ENCODE measurements around the gene SLC32A1. TPM values are rescaled to one million over a fixed set of nuclear protein-coding genes. Genes with fewer than 3 reads are reported as not detected.

The SLC32A1 gene
- total and polyA plus RNA-seq, 7 experiments from 2014 or later: 0.19 to 0.24 TPM; not detected in 5

DNA sequence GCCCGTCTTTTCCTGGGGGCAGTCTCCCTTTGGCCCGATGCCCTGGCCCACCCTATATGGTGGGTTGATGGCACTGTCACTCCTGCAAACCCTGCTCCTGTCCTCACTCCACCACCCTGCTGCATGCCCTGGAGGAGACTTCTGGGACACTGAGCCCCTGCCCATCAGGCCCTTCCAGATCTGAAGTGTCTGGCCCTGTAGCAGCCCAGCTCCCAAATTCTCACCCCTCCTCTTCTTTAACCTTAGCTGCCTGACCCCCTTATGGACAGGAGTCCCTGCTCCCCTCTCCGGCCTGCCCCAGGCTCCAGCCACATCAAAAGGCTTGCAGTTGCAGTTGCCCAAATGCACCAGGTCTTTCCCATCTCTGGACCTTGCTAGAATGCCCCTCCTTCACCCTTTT is 20.8 kb upstream of the SLC32A1 start:
- H3K4me3 Mint-ChIP-seq: no peak overlapping the region
- ChIA-PET POLR2A (no interaction called here), CTCF (no interaction called here)
- H3K27ac Mint-ChIP-seq: no peak overlapping the region
- Histone ChIP-seq H3K4me1 (ENCODE audit: control insufficient read depth in 2 of 2, insufficient read depth in 2 of 2, low read length in 2 of 2) (no peaks in the 10 kb centered on the region), H3K4me3 (ENCODE audit: low read length) (no peak overlapping the region), H3K36me3 (ENCODE audit: control insufficient read depth in 2 of 3, insufficient read depth in 3 of 3, low read length in 3 of 3) (no peaks in the 10 kb centered on the region), H3K27me3 (ENCODE audit: control insufficient read depth in 2 of 2, insufficient read depth in 2 of 2, low read length in 2 of 2) (no peaks in the 10 kb centered on the region), H3K27ac (ENCODE audit: low read depth, low read length) (no peak overlapping the region), H3K9me3 (ENCODE audit: control insufficient read depth in 2 of 3, low read length in 3 of 3) (no peaks in the 10 kb centered on the region)
- no peaks in the 10 kb centered on the region for H3K4me1 Mint-ChIP-seq
- ATAC-seq (no peak), DNase-seq (no peak)
- H3K36me3 Mint-ChIP-seq: no peaks in the 10 kb centered on the region
- H3K27me3 Mint-ChIP-seq: peaks cover 18 to 58% (median 33%) of the 10 kb centered on the region in 5 donors
- intact Hi-C loops (cut with micrococcal nuclease): no loop called here
- no peaks in the 10 kb centered on the region for H3K9me3 Mint-ChIP-seq

- no peak overlapping the region for H3K27ac ChIP-seq (ENCODE audit: low read depth, low read length)
Measured at GRCh38 chr20:38704136-38704535, 20.1 kb upstream of the SLC32A1 start.

DNA sequence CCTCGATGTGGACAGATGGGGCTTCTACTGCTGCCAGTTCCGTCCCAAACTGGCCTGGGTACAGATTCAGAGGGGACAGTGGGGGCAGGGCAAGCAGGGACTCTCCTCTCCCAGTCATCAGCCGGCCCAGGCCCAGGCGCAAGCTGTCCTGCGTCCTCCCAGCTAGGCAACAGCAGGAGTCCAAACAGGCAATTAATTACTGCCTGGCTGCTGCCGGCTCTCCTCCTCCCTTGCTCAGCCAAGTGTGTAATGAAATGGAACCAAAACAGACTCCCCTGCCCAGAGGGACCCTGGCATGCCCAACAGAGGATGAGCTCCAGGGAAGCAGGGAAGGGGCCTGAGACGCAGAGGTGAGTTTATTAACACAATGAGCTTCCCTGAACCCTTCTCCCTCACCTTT is 17.8 kb upstream of the SLC32A1 start:
- Histone ChIP-seq H3K27me3 (ENCODE audit: control insufficient read depth in 2 of 2, insufficient read depth in 2 of 2, low read length in 2 of 2) (no peaks in the 10 kb centered on the region), H3K4me3 (ENCODE audit: low read length) (no peak overlapping the region), H3K27ac (ENCODE audit: low read depth, low read length) (no peak overlapping the region), H3K9me3 (ENCODE audit: control insufficient read depth in 2 of 3, low read length in 3 of 3) (no peaks in the 10 kb centered on the region), H3K4me1 (ENCODE audit: control insufficient read depth in 2 of 2, insufficient read depth in 2 of 2, low read length in 2 of 2) (no peaks in the 10 kb centered on the region), H3K36me3 (ENCODE audit: control insufficient read depth in 2 of 3, insufficient read depth in 3 of 3, low read length in 3 of 3) (no peaks in the 10 kb centered on the region)
- H3K36me3 Mint-ChIP-seq: no peaks in the 10 kb centered on the region
- ChIA-PET CTCF (no interaction called here), POLR2A (no interaction called here)
- peaks cover 19 to 60% (median 37%) of the 10 kb centered on the region in 5 donors for H3K27me3 Mint-ChIP-seq
- no peaks in the 10 kb centered on the region for H3K9me3 Mint-ChIP-seq
- DNase-seq (no peak), ATAC-seq (no peak)
- H3K4me1 Mint-ChIP-seq: no peaks in the 10 kb centered on the region
- H3K27ac Mint-ChIP-seq: no peak overlapping the region
- intact Hi-C loops (cut with micrococcal nuclease): no loop called here
- no peak overlapping the region for H3K4me3 Mint-ChIP-seq

More at GRCh38 chr20:38704136-38704535, 20.1 kb upstream of the SLC32A1 start:
- Histone ChIP-seq H3K36me3 (ENCODE audit: control insufficient read depth in 2 of 3, insufficient read depth in 3 of 3, low read length in 3 of 3) (no peaks in the 10 kb centered on the region), H3K4me3 (ENCODE audit: low read length) (no peak overlapping the region), H3K9me3 (ENCODE audit: control insufficient read depth in 2 of 3, low read length in 3 of 3) (no peaks in the 10 kb centered on the region), H3K27me3 (ENCODE audit: control insufficient read depth in 2 of 2, insufficient read depth in 2 of 2, low read length in 2 of 2) (no peaks in the 10 kb centered on the region), H3K4me1 (ENCODE audit: control insufficient read depth in 2 of 2, insufficient read depth in 2 of 2, low read length in 2 of 2) (no peaks in the 10 kb centered on the region)
- ChIA-PET POLR2A (no interaction called here), CTCF (no interaction called here)
- Mint-ChIP-seq H3K9me3 (no peaks in the 10 kb centered on the region), H3K27ac (no peak overlapping the region), H3K4me3 (no peak overlapping the region), H3K27me3 (peaks cover 18 to 58% (median 35%) of the 10 kb centered on the region in 5 donors), H3K36me3 (no peaks in the 10 kb centered on the region), H3K4me1 (no peaks in the 10 kb centered on the region)
- ATAC-seq (no peak), DNase-seq (no peak)
- intact Hi-C loops (cut with micrococcal nuclease): no loop called here

DNA sequence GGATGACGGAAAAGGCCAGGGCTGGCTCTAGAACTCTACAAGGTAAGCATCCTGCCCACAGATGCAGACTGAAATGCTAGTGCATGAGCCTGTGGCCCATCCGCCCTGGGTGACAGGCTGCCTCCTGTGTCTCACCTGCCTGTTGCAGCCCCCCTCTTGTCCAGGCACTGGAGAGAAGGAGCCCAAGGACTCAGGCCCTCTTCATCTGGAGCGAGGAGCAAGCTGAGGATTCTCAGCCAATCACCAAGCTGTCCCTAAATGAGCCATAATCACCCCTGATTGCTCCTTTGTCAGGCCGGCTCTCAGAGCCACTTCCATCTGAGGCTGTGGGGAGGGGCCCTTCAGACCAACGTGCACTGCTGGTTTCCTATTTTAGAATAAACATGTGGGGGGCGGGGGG is 10.0 kb upstream of the SLC32A1 start:
- H3K27ac Mint-ChIP-seq: no peak overlapping the region
- POLR2A ChIA-PET: interaction anchor here (0.5 kb wide), 1 partner anchor 192 kb away, joined by 3 read pairs; no protein-coding TSS in a partner anchor
- ATAC-seq (no peak), DNase-seq (no peak)
- H3K4me1 Mint-ChIP-seq: peaks cover 0 to 3% (median 0%) of the 10 kb centered on the region in 7 donors
- no peaks in the 10 kb centered on the region for H3K36me3 Mint-ChIP-seq
- CTCF ChIA-PET: interaction anchor here (0.6 kb wide), 1 partner anchor 36 kb away, joined by 3 read pairs; no protein-coding TSS in a partner anchor
- no peak overlapping the region for H3K27ac ChIP-seq (ENCODE audit: low read depth, low read length)
- no peak overlapping the region for H3K4me3 Mint-ChIP-seq
- no peaks in the 10 kb centered on the region for H3K9me3 ChIP-seq (ENCODE audit: control insufficient read depth in 2 of 3, low read length in 3 of 3)
- no peak overlapping the region for H3K4me3 ChIP-seq (ENCODE audit: low read length)
- no peaks in the 10 kb centered on the region for H3K9me3 Mint-ChIP-seq
- peaks cover 38 to 74% (median 54%) of the 10 kb centered on the region in 5 donors for H3K27me3 Mint-ChIP-seq
- intact Hi-C loops (cut with micrococcal nuclease): no loop called here
- H3K27me3 ChIP-seq (ENCODE audit: control insufficient read depth in 2 of 2, insufficient read depth in 2 of 2, low read length in 2 of 2): no peaks in the 10 kb centered on the region
- H3K4me1 ChIP-seq (ENCODE audit: control insufficient read depth in 2 of 2, insufficient read depth in 2 of 2, low read length in 2 of 2): no peaks in the 10 kb centered on the region
- H3K36me3 ChIP-seq (ENCODE audit: control insufficient read depth in 2 of 3, insufficient read depth in 3 of 3, low read length in 3 of 3): no peaks in the 10 kb centered on the region

GRCh38 chr20:38715646-38716045 is 8.6 kb upstream of the SLC32A1 start:
- Mint-ChIP-seq H3K9me3 (no peaks in the 10 kb centered on the region), H3K36me3 (no peaks in the 10 kb centered on the region), H3K27me3 (peaks cover 46 to 77% (median 58%) of the 10 kb centered on the region in 5 donors), H3K4me1 (peaks cover 0 to 3% (median 0%) of the 10 kb centered on the region in 7 donors), H3K4me3 (no peak overlapping the region), H3K27ac (no peak overlapping the region)
- ChIA-PET POLR2A (no interaction called here), CTCF (no interaction called here)
- H3K4me3 ChIP-seq (ENCODE audit: low read length): no peak overlapping the region
- H3K4me1 ChIP-seq (ENCODE audit: control insufficient read depth in 2 of 2, insufficient read depth in 2 of 2, low read length in 2 of 2): no peaks in the 10 kb centered on the region
- intact Hi-C loops (cut with micrococcal nuclease): no loop called here
- no peaks in the 10 kb centered on the region for H3K27me3 ChIP-seq (ENCODE audit: control insufficient read depth in 2 of 2, insufficient read depth in 2 of 2, low read length in 2 of 2)
- no peaks in the 10 kb centered on the region for H3K36me3 ChIP-seq (ENCODE audit: control insufficient read depth in 2 of 3, insufficient read depth in 3 of 3, low read length in 3 of 3)
- H3K9me3 ChIP-seq (ENCODE audit: control insufficient read depth in 2 of 3, low read length in 3 of 3): no peaks in the 10 kb centered on the region
- DNase-seq (no peak), ATAC-seq (no peak)
- H3K27ac ChIP-seq (ENCODE audit: low read depth, low read length): no peak overlapping the region

- Mint-ChIP-seq H3K4me3 (peak overlapping the region in 5 of 10 donors; percentile 8 to 59 (median 37)), H3K9me3 (peaks cover 0 to 5% (median 0%) of the 10 kb centered on the region in 11 donors), H3K27me3 (peaks cover 72 to 93% (median 83%) of the 10 kb centered on the region in 5 donors), H3K4me1 (peaks cover 29 to 41% (median 34%) of the 10 kb centered on the region in 7 donors), H3K27ac (peak overlapping the region in 2 of 9 donors; percentile 53 to 65), H3K36me3 (peaks cover 0 to 7% (median 0%) of the 10 kb centered on the region in 5 donors)
- no peaks in the 10 kb centered on the region for H3K9me3 ChIP-seq (ENCODE audit: control insufficient read depth in 2 of 3, low read length in 3 of 3)
- ATAC-seq: no peak
- POLR2A ChIA-PET: no interaction called here
- CTCF ChIA-PET: interaction anchor here (0.6 kb wide), 1 partner anchor 27 kb away, joined by 3 read pairs; no protein-coding TSS in a partner anchor
- peaks cover 10 to 19% of the 10 kb centered on the region in 2 donors for H3K4me1 ChIP-seq (ENCODE audit: control insufficient read depth in 2 of 2, insufficient read depth in 2 of 2, low read length in 2 of 2)
- H3K36me3 ChIP-seq (ENCODE audit: control insufficient read depth in 2 of 3, insufficient read depth in 3 of 3, low read length in 3 of 3): no peaks in the 10 kb centered on the region
- H3K27me3 ChIP-seq (ENCODE audit: control insufficient read depth in 2 of 2, insufficient read depth in 2 of 2, low read length in 2 of 2): peaks cover 17 to 28% of the 10 kb centered on the region in 2 donors
- DNase-seq: no peak
- no peak overlapping the region for H3K27ac ChIP-seq (ENCODE audit: low read depth, low read length)
- intact Hi-C loops (cut with micrococcal nuclease): no loop called here
- H3K4me3 ChIP-seq (ENCODE audit: low read length): no peak overlapping the region
Measured at GRCh38 chr20:38722683-38723016, 1.6 kb upstream of the SLC32A1 start.

Measured in naive thymus-derived CD4-positive, alpha-beta T cell (primary cell).